Activated CD8-positive, alpha-beta T cell treated with anti-CD3 and anti-CD28 coated beads, Interleukin-2, amount 10 ng/mL, durations not matched to agents 7 days and 5 days (primary cell): ENCODE measurements around the gene MERTK. TPM values are rescaled to one million over a fixed set of nuclear protein-coding genes. Genes with fewer than 3 reads are reported as not detected.
"Not testable (repeated sequence)": the region's sequence is repeated elsewhere in the genome, so short reads cannot be mapped to it uniquely, and the experiment has no call there.

ENCODE experiments used
- ATAC-seq: fragments of 150-1000 bp; cut with Tn5 transposase; one replicate; pipeline ENCODE4 v1.10.0; 2021; ENCODE audit warnings: moderate library complexity
- CTCF ChIA-PET: fragments of 350-600 bp; sonication (Branson Sonifier 250); formaldehyde crosslinking; loops from one replicate; lab custom pipeline; 2021; ENCODE audit warnings: antibody characterized with exemption; lab: Charles Lee
- POLR2A ChIA-PET: fragments of 350-600 bp; sonication (Branson Sonifier 250); formaldehyde crosslinking; loops from one replicate; lab custom pipeline; 2021; ENCODE audit warnings: antibody characterized with exemption; lab: Charles Lee
- DNase-seq: peaks from one replicate; pipeline ENCODE4 v3.0.0-alpha.2; 2020
- H3K27ac Mint-ChIP-seq: one replicate; pipeline ENCODE4 v1.8.0; 2021; ENCODE audit warnings: mild to moderate bottlenecking, mixed read lengths
- H3K27me3 Mint-ChIP-seq: one replicate; pipeline ENCODE4 v1.8.0; 2021; ENCODE audit warnings: low read depth, mixed read lengths
- H3K36me3 Mint-ChIP-seq: one replicate; pipeline ENCODE4 v1.8.0; 2021; ENCODE audit warnings: low read depth, mixed read lengths
- H3K4me1 Mint-ChIP-seq: one replicate; pipeline ENCODE4 v1.8.0; 2021; ENCODE audit warnings: low read depth, mixed read lengths
- H3K4me3 Mint-ChIP-seq: one replicate; pipeline ENCODE4 v1.8.0; 2021; ENCODE audit warnings: mild to moderate bottlenecking, mixed read lengths
- H3K9me3 Mint-ChIP-seq: one replicate; pipeline ENCODE4 v1.8.0; 2022; ENCODE audit warnings: mixed read lengths; ENCODE audit not compliant: insufficient read depth
- total RNA-seq, 2 experiments: library from RNA; stranded (reverse); gene quantifications; one replicate each; pipeline ENCODE4 v1.2.3, GENCODE V29; 2021

Gene MERTK
- total RNA-seq, 2 experiments from 2014 or later = 0.10 to 0.21 TPM

DNA sequence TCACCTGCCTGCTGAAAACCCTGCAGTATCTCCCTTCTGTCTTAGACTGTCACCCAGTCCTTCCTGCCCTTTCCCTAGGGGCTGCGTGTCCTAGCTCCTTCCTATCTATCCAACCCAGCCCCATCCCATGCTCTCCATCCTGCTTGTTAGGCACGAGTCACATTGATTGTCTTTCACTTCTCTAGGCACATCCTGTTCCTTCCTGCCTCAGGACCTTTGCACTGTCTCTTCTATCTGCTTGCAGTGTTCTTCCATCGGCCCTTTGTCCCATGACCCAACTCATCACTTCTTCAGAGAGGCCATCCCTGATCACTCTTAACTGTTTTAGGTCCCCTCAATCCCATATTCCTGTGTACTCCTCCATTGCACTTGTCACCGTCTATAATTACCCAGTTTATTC, 50.4 kb downstream of the MERTK start:
- Mint-ChIP-seq H3K4me1 (no peaks in the 10 kb centered on the region), H3K9me3 (no peaks in the 10 kb centered on the region), H3K36me3 (no peaks in the 10 kb centered on the region), H3K27ac (no peak overlapping the region), H3K27me3 (peaks cover 20% of the 10 kb centered on the region), H3K4me3 (no peak overlapping the region)
- POLR2A ChIA-PET = interaction anchor here (1.1 kb wide), 1 partner anchor 27 kb away, joined by 3 read pairs; no protein-coding TSS in a partner anchor
- no peak for DNase-seq
- ATAC-seq = no peak
- CTCF ChIA-PET = no interaction called here

- no peak overlapping the region for H3K27ac Mint-ChIP-seq
- H3K9me3 Mint-ChIP-seq = no peaks in the 10 kb centered on the region
- H3K4me3 Mint-ChIP-seq = no peak overlapping the region
- no peak for DNase-seq
- POLR2A ChIA-PET = no interaction called here
- no peak for ATAC-seq
- CTCF ChIA-PET = no interaction called here
- peaks cover 26% of the 10 kb centered on the region for H3K27me3 Mint-ChIP-seq
- H3K4me1 Mint-ChIP-seq = no peaks in the 10 kb centered on the region
- no peaks in the 10 kb centered on the region for H3K36me3 Mint-ChIP-seq
These were observed 51.8 kb downstream of the MERTK start for GRCh38 chr2:111950236-111950635.

DNA sequence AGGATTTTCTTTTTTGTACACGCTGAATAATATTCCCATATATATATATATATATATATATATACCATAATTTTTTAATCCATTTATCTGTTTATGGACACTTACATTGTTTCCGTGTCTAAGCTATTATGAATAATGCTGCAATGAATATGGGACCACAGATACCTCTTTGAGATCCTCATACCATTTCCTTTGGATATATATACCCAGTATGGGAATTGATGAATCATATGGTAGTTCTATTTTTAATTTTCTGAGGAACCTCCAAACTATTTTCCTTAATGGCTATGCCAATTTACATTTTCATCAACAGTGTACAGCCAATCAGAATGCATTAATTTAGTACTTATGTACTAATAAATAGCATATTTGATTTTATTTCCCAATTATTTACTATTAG, 53.1 kb downstream of the MERTK start:
- H3K9me3 Mint-ChIP-seq = no peaks in the 10 kb centered on the region
- no peak overlapping the region for H3K4me3 Mint-ChIP-seq
- CTCF ChIA-PET = no interaction called here
- no peaks in the 10 kb centered on the region for H3K36me3 Mint-ChIP-seq
- DNase-seq (no peak), ATAC-seq (no peak)
- H3K27ac Mint-ChIP-seq = no peak overlapping the region
- POLR2A ChIA-PET = no interaction called here
- peaks cover 26% of the 10 kb centered on the region for H3K27me3 Mint-ChIP-seq
- no peaks in the 10 kb centered on the region for H3K4me1 Mint-ChIP-seq

DNA sequence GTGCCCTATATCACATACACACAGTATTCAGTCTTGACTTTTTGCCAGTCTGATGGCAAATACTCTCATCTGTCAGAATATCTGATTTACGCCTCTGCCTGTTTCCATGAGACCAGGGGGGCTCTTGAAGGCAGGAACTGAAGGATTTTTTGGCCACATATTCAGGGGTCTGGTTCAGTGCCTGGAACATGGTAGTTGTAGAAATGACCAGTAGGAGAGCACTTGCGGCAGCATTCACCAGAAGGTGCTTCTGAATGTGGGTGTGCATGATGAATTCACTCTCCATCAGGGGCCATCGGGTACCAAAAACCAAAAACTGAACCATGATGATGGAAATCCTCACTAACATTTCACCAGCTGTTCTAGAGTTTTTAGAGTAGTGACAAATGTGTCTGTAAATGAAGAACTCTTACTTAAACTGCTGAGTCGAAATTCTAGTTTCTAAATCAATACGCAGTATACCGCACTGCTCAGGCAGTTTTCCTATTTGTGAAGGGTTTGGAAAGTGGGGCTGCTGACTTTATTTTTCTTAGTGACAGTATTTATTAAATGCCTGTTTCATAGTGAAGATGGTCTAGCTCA, 54.6 kb downstream of the MERTK start:
- DNase-seq (no peak), ATAC-seq (no peak)
- peaks cover 26% of the 10 kb centered on the region for H3K27me3 Mint-ChIP-seq
- no peak overlapping the region for H3K4me3 Mint-ChIP-seq
- no peaks in the 10 kb centered on the region for H3K9me3 Mint-ChIP-seq
- POLR2A ChIA-PET = no interaction called here
- H3K4me1 Mint-ChIP-seq = no peaks in the 10 kb centered on the region
- H3K36me3 Mint-ChIP-seq = no peaks in the 10 kb centered on the region
- H3K27ac Mint-ChIP-seq = no peak overlapping the region
- CTCF ChIA-PET = no interaction called here

- Mint-ChIP-seq H3K4me1 (no peaks in the 10 kb centered on the region), H3K4me3 (no peak overlapping the region), H3K9me3 (no peaks in the 10 kb centered on the region), H3K27ac (no peak overlapping the region), H3K27me3 (peaks cover 28% of the 10 kb centered on the region), H3K36me3 (no peaks in the 10 kb centered on the region)
- ChIA-PET POLR2A (no interaction called here), CTCF (no interaction called here)
- no peak for ATAC-seq
- no peak for DNase-seq
These were observed 56.4 kb downstream of the MERTK start for GRCh38 chr2:111954602-111955332.

DNA sequence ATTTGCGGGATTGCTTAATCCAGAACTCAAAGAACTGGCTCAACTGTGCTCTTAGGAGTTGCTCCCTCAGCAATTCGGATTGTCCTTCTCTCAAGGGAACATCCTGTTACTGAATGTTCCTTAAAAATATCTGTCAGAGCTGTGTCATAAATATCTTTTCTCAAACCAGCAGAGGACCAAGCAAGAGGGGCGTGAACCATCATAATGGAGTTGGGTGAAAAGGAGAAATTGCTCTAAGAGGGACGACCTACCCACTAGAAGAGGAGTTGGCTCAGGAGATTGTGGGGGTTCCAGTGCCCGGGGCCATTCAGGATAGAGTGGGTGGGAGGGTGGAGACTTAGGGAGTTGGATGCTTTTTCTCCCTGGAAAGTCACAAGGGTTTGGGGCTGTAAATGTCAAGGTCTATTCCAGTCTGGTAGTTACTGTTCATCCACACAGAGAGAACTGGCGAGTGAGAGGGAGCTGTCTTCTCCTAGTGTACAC, 59.5 kb downstream of the MERTK start:
- ATAC-seq (no peak), DNase-seq (no peak)
- H3K36me3 Mint-ChIP-seq = no peaks in the 10 kb centered on the region
- ChIA-PET CTCF (interaction anchor here (2.2 kb wide), 1 partner anchor 9 kb away, joined by 5 read pairs; no protein-coding TSS in a partner anchor), POLR2A (no interaction called here)
- peaks cover 18% of the 10 kb centered on the region for H3K27me3 Mint-ChIP-seq
- H3K9me3 Mint-ChIP-seq = no peaks in the 10 kb centered on the region
- H3K27ac Mint-ChIP-seq = no peak overlapping the region
- no peaks in the 10 kb centered on the region for H3K4me1 Mint-ChIP-seq
- H3K4me3 Mint-ChIP-seq = no peak overlapping the region

DNA sequence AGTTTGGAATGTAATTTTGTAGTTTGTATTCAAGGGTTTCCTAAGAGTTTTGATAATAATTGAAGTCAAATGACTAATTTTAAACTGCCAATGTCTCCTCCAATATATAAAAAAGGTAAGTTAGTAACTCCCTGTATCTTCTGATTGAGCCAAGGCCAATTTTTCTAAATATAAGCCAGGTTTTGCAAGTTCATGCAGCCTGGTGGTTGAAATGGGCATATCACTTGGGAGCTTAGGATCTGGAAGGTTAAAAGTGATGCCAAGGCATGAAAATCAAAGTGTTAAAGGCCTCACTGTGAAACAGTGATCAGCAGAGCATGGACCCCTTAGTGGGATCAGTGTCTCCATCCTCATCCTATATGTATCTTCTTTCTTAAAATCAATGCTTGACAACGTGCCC, 60.5 kb downstream of the MERTK start:
- H3K4me1 Mint-ChIP-seq = no peaks in the 10 kb centered on the region
- no peak for ATAC-seq
- CTCF ChIA-PET = no interaction called here
- H3K4me3 Mint-ChIP-seq = no peak overlapping the region
- H3K27me3 Mint-ChIP-seq = peaks cover 10% of the 10 kb centered on the region
- H3K9me3 Mint-ChIP-seq = no peaks in the 10 kb centered on the region
- no peaks in the 10 kb centered on the region for H3K36me3 Mint-ChIP-seq
- no peak overlapping the region for H3K27ac Mint-ChIP-seq
- POLR2A ChIA-PET = no interaction called here
- DNase-seq = no peak

GRCh38 chr2:111961663-111962062, 63.3 kb downstream of the MERTK start:
- Mint-ChIP-seq H3K9me3 (no peaks in the 10 kb centered on the region), H3K4me1 (no peaks in the 10 kb centered on the region), H3K4me3 (no peak overlapping the region), H3K27ac (no peak overlapping the region), H3K36me3 (no peaks in the 10 kb centered on the region), H3K27me3 (peaks cover 11% of the 10 kb centered on the region)
- ATAC-seq = no peak
- no peak for DNase-seq
- CTCF ChIA-PET = no interaction called here
- POLR2A ChIA-PET = no interaction called here

GRCh38 chr2:111963086-111963485, 64.7 kb downstream of the MERTK start:
- CTCF ChIA-PET, H3K4me1 Mint-ChIP-seq, ATAC-seq, H3K9me3 Mint-ChIP-seq, H3K4me3 Mint-ChIP-seq, POLR2A ChIA-PET, H3K27ac Mint-ChIP-seq, H3K36me3 Mint-ChIP-seq, DNase-seq: not testable (repeated sequence)
- peaks cover 17% of the 10 kb centered on the region for H3K27me3 Mint-ChIP-seq

- H3K9me3 Mint-ChIP-seq, CTCF ChIA-PET, H3K27ac Mint-ChIP-seq, H3K4me3 Mint-ChIP-seq, DNase-seq, POLR2A ChIA-PET, H3K36me3 Mint-ChIP-seq, H3K4me1 Mint-ChIP-seq, ATAC-seq: not testable (repeated sequence)
- peaks cover 13% of the 10 kb centered on the region for H3K27me3 Mint-ChIP-seq
These were observed 65.1 kb downstream of the MERTK start for GRCh38 chr2:111963508-111963907.

DNA sequence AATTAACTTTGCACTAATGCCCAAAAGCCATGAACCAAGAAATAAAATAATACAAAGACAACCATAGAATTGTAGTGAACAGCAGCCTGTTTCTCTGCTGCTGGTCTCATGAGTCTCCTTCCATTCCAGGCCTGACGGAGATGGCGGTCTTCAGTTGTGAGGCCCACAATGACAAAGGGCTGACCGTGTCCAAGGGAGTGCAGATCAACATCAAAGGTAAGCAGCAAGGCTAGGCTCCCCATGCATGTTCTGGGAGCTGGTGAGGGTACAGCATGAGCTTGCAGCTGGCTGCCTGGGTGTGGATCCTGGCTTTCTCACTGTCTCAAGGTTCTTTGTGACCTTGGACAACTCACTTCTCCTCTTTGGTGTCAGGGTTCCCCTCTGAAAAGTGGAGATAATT, 66.7 kb downstream of the MERTK start:
- H3K27me3 Mint-ChIP-seq = peaks cover 12% of the 10 kb centered on the region
- H3K36me3 Mint-ChIP-seq = no peaks in the 10 kb centered on the region
- POLR2A ChIA-PET = interaction anchor here (0.8 kb wide), 1 partner anchor 72 kb away, joined by 3 read pairs; no protein-coding TSS in a partner anchor
- no peak for DNase-seq
- H3K4me3 Mint-ChIP-seq = no peak overlapping the region
- ATAC-seq = no peak
- CTCF ChIA-PET = interaction anchor here (1.4 kb wide), 1 partner anchor 40 kb away, joined by 3 read pairs; no protein-coding TSS in a partner anchor
- H3K27ac Mint-ChIP-seq = no peak overlapping the region
- no peaks in the 10 kb centered on the region for H3K4me1 Mint-ChIP-seq
- no peaks in the 10 kb centered on the region for H3K9me3 Mint-ChIP-seq

DNA sequence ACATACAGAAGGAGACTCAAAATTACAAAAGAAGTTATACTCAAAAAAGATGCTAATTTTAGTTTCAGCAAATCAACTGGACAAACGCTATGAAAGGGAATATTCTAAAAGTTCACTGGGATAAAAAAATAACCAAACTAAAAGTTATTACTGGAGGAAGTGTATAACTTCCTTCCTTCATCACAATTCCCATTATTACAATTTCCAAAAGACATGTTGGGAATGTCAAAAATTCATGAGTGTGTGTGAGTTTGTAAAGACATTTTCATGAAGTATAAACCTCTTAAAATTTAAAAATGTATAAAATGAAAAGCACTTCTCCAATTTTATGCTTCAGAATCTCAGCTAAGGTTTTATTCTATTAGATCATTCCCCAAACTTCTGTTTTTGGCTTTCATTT, 67.8 kb downstream of the MERTK start:
- Mint-ChIP-seq H3K27me3 (peaks cover 15% of the 10 kb centered on the region), H3K9me3 (no peaks in the 10 kb centered on the region), H3K36me3 (no peaks in the 10 kb centered on the region), H3K27ac (no peak overlapping the region), H3K4me1 (no peaks in the 10 kb centered on the region), H3K4me3 (no peak overlapping the region)
- no peak for ATAC-seq
- ChIA-PET CTCF (interaction anchor here (2.4 kb wide), 1 partner anchor 9 kb away, joined by 5 read pairs; no protein-coding TSS in a partner anchor), POLR2A (no interaction called here)
- no peak for DNase-seq
